Right lobe of liver (tissue), 6 donors: ENCODE measurements around the gene RDH5. TPM values are rescaled to one million over a fixed set of nuclear protein-coding genes. Genes with fewer than 3 reads are reported as not detected.

Experiments
- ATAC-seq, 4 donors: fragments of 200-7000 bp; cut with Tn5 transposase; one replicate each; pipeline ENCODE4 v1.9.1; 2020; ENCODE audit warnings: mild to moderate bottlenecking in 4 of 4, moderate library complexity in 4 of 4
- DNase-seq, 3 donors: peaks; one replicate each; pipeline ENCODE4 v3.0.0-alpha.2; 2020
- H3K27ac ChIP-seq, 3 donors: fragments of 200-600 bp; one replicate each; pipeline ENCODE4 v1.8.0; 2022
- H3K27me3 ChIP-seq, 2 donors: fragments of 200-600 bp; one replicate each; pipeline ENCODE4 v1.8.0; 2022
- H3K36me3 ChIP-seq, 4 donors: fragments of 200-600 bp; sonication (generic) in 1 of 4; one replicate each; pipeline versions ENCODE4 v1.5.1 to v1.8.0; 2017 to 2022; ENCODE audit warnings: control low read depth in 1 of 4
- H3K4me1 ChIP-seq, 4 donors: fragments of 200-600 bp; sonication (generic) in 1 of 4; one replicate each; pipeline versions ENCODE4 v1.5.1 to v1.8.0; 2017 to 2022; ENCODE audit warnings: control low read depth in 1 of 4
- H3K4me3 ChIP-seq, 3 donors: fragments of 200-600 bp; one replicate each; pipeline ENCODE4 v1.8.0; 2022
- H3K9me3 ChIP-seq, 4 donors: fragments of 200-600 bp; sonication (generic) in 1 of 4; one replicate each; pipeline versions ENCODE4 v1.5.1 to v1.8.0; 2017 to 2022; ENCODE audit warnings: control low read depth in 1 of 4
- POLR2A ChIP-seq: fragments of 450-650 bp; IDR thresholded peaks from one replicate; pipeline ENCODE4 v1.6.1; 2017; ENCODE audit warnings: antibody characterized with exemption, mild to moderate bottlenecking
- WGBS: methylation state at CpG from one replicate; pipeline ENCODE4 v1.1.6; 2018; ENCODE audit warnings: low coverage, low lambda C conversion rate; ENCODE audit not compliant: insufficient coverage; ENCODE audit errors: missing lambda C conversion rate; 5-methylcytosine and 5-hydroxymethylcytosine counted together
- intact Hi-C, 2 donors: fragments of 100-400 bp; cut with DNase I; formaldehyde crosslinking; loops; one replicate each; pipeline versions ENCODE4 v1.11.2 to v1.14.1; 2022
- total RNA-seq, 6 experiments: library from RNA; depleted of rRNA in 2 of 6; stranded (reverse); fragments of >200 nt in 2 of 6; fragmentation: NEBNext Ultra II Directional in 3 of 6; extraction: Animal tissue kit (Norgen Biotek cat#: 25700) in 3 of 6; gene quantifications; one replicate each; pipeline versions ENCODE4 v1.1.0 to v1.2.4, GENCODE V29; 2016 to 2023
- TF ChIP-seq, protein P1 (sequence below), 4 donors: fragments of 200-600 bp in 3 of 4; fragments of 450-650 bp in 1 of 4; IDR thresholded peaks; one replicate each; pipeline versions ENCODE4 v1.5.1 to v1.8.0; 2016 to 2022; ENCODE audit warnings: antibody characterized with exemption in 4 of 4, mild to moderate bottlenecking in 2 of 4
- donor health status: DM: no; HTN: yes; CAD: no.
- donor health status: DM: no; HTN: no; CAD: no.
- donor health status: DM: no; HTN: no; CAD: no.
- donor health status: DM: no; HTN: yes; CAD: no.
- donor health status: DM: no; HTN: yes; CAD: no.

The RDH5 gene
- total RNA-seq, 6 experiments from 2014 or later, result 26.3 to 52.5 (median 43.0) TPM

DNA sequence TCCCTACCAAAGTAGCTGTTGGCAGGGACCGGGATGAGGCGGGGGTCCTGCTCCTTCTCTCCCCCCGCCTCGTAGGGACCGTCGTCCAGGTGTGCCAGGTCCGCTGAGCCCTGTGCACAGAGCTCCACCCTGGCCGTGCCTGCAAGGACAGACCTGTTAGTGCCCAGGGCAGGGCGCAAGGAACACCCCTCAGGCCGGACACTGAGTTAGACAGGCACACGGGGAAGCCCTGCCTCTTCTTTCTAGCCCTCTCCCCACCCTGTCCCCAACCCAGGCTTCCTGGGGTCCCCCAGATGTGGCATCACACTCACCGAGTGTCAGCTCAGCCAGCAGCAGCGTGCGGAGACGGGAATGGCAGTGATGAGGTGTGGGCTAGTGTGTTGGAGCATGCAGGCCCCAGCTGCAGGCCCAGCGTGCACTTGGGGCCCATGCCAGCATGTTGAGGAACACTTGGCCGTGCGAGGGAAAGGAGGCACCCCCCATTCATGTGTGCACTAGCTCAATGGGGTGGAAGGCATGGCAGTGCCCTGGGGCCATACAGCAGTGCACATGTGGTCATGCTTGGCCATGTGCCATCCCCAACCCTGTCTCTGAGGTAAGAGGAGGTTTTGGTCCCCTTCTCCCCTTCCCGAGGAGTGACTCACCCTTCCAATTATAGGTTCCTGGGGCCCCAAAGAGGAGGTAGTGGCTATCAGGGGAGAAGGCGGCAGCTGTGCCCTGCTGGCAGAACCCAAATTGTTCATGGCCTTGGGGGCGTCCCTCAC lies 19.8 kb upstream of the RDH5 start:
- H3K27ac ChIP-seq, result no peak overlapping the region
- TF ChIP-seq, protein P1, sequence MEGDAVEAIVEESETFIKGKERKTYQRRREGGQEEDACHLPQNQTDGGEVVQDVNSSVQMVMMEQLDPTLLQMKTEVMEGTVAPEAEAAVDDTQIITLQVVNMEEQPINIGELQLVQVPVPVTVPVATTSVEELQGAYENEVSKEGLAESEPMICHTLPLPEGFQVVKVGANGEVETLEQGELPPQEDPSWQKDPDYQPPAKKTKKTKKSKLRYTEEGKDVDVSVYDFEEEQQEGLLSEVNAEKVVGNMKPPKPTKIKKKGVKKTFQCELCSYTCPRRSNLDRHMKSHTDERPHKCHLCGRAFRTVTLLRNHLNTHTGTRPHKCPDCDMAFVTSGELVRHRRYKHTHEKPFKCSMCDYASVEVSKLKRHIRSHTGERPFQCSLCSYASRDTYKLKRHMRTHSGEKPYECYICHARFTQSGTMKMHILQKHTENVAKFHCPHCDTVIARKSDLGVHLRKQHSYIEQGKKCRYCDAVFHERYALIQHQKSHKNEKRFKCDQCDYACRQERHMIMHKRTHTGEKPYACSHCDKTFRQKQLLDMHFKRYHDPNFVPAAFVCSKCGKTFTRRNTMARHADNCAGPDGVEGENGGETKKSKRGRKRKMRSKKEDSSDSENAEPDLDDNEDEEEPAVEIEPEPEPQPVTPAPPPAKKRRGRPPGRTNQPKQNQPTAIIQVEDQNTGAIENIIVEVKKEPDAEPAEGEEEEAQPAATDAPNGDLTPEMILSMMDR (IDR thresholded peaks at IDR 0.05), result no peak
- no peak for TF ChIP-seq POLR2A
- intact Hi-C loops, result no loop called here
- H3K4me3 ChIP-seq, result no peak overlapping the region
- DNase-seq (peak in 1 of 3 donors; percentile 48), ATAC-seq (peak in 1 of 4 donors; percentile 9)
- H3K27me3 ChIP-seq, result no peaks in the 10 kb centered on the region
- WGBS, result 60% methylated on average over 1 of the region's 21 CpGs
- H3K36me3 ChIP-seq, result no peaks in the 10 kb centered on the region
- H3K4me1 ChIP-seq, result no peaks in the 10 kb centered on the region
- no peaks in the 10 kb centered on the region for H3K9me3 ChIP-seq

- peak in 1 of 3 donors; percentile 45 for DNase-seq
- TF ChIP-seq, protein P1 (IDR thresholded peaks at IDR 0.05), result no peak
- Histone ChIP-seq H3K36me3 (no peaks in the 10 kb centered on the region), H3K4me1 (peaks cover 0 to 5% (median 0%) of the 10 kb centered on the region in 4 donors), H3K27me3 (no peaks in the 10 kb centered on the region), H3K27ac (no peak overlapping the region), H3K9me3 (no peaks in the 10 kb centered on the region), H3K4me3 (no peak overlapping the region)
- intact Hi-C loops, result no loop called here
- ATAC-seq, result no peak
- 95% methylated on average over 2 of the region's 8 CpGs for WGBS
These were observed 17.3 kb upstream of the RDH5 start for GRCh38 chr12:55702861-55703260.

GRCh38 chr12:55703288-55703687 lies 16.9 kb upstream of the RDH5 start:
- intact Hi-C loops, result no loop called here
- ATAC-seq, result no peak
- TF ChIP-seq, protein P1 (IDR thresholded peaks at IDR 0.05), result no peak
- no peak for TF ChIP-seq POLR2A
- Histone ChIP-seq H3K4me3 (no peak overlapping the region), H3K27me3 (no peaks in the 10 kb centered on the region), H3K27ac (no peak overlapping the region), H3K9me3 (no peaks in the 10 kb centered on the region), H3K36me3 (no peaks in the 10 kb centered on the region), H3K4me1 (peaks cover 0 to 7% (median 0%) of the 10 kb centered on the region in 4 donors)
- no CpG with 5 or more reads among the region's 2 CpGs for WGBS
- peak in 1 of 3 donors; percentile 13 for DNase-seq

DNA sequence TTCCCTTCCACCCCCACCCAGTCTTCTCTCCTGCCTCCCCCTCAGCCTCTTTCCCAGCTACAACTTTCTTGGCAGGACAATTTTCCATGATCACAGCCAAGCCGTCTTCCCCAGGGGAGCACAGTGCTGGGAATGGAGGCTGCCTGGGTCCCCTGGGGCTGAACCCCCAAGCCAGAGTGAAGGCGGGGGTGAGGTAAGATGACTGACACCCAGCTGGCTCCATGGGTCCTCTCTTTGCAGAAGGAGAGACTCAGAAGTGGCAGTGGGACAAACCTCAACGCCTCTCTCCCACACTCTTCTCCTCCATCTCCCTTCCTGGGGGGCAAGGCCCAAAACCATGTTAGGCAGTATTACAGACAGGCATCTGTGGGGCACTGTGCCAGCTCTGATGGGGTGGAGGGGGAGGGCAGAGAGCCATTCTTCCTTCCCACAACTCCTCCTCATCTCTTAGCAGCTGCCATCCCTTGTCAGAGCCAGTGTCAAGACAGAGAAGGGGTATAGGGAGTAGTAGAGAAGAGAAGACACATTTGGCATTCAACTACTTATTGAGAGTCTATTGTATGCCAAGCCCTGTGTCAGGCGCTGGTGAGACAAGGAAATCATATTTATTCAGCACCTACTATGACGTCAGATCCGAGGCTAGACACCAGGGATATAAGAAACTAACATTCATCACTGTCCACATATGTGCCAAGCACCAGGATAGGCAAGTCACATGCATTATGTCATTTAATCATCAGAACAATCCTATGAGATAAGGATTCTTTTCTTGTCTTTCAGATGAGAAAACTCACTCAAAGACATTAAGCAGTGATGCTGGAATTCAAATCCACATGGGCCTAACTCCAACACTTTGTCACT lies 16.1 kb upstream of the RDH5 start:
- TF ChIP-seq, protein P1 (IDR thresholded peaks at IDR 0.05), result no peak
- no peak for TF ChIP-seq POLR2A
- Histone ChIP-seq H3K27me3 (no peaks in the 10 kb centered on the region), H3K4me3 (no peak overlapping the region), H3K9me3 (no peaks in the 10 kb centered on the region), H3K27ac (no peak overlapping the region), H3K36me3 (no peaks in the 10 kb centered on the region), H3K4me1 (peaks cover 0 to 15% (median 0%) of the 10 kb centered on the region in 4 donors)
- DNase-seq, result peak in 1 of 3 donors; percentile 45
- no peak for ATAC-seq
- intact Hi-C loops, result no loop called here
- 77% methylated on average over 5 of the region's 6 CpGs for WGBS
